GM21825 (cell line): ENCODE measurements around the gene MCTP1.
"Not testable (repeated sequence)": the region's sequence is repeated elsewhere in the genome, so short reads cannot be mapped to it uniquely, and the experiment has no call there.

Experiments used
- ATAC-seq: cut with Tn5 transposase; IDR thresholded peaks from one replicate; pipeline ENCODE4 v1.9.1; 2021; ENCODE audit warnings: mild to moderate bottlenecking, moderate library complexity; ENCODE audit not compliant: unreplicated experiment

Gene MCTP1

DNA sequence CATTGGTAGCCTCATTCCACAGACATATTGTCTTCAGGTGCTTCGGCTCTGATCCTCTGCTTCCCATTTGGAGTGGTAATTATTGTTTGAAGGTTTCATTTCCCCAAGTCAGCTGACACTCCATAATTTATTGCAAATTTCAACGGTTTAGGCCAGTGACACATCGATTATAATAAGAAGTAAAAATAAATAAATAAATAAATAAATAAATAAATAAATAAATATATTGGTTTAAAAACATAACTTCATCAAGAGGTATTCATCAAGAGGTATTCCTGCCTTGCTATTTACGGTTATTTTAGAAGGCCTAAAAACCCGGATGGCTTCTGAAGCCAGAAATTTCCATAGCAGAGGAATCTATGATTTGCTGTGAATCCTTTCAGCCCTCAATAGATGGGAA lies 393.3 kb downstream of the MCTP1 start:
- no peak for ATAC-seq

DNA sequence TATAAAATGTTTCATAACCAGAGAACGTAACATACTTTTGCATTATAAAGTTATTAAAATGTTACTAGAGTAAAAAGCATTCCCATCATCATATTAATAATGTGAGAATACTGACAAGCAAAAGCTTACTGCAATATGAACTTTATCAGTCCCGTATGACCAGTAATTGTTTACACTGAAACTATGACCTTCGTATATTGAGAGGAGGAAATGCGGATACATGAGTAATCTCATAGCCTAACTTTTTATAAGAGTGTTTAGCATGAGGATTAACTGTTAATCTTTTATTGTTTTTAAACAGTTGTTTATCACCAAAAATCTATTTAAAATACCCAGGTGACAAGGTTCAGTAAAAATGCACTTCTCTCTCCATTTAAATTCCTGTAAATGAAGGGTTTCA lies 394.0 kb downstream of the MCTP1 start:
- ATAC-seq = no peak

GRCh38 chr5:94888674-94889073 lies 396.2 kb downstream of the MCTP1 start:
- no peak for ATAC-seq

DNA sequence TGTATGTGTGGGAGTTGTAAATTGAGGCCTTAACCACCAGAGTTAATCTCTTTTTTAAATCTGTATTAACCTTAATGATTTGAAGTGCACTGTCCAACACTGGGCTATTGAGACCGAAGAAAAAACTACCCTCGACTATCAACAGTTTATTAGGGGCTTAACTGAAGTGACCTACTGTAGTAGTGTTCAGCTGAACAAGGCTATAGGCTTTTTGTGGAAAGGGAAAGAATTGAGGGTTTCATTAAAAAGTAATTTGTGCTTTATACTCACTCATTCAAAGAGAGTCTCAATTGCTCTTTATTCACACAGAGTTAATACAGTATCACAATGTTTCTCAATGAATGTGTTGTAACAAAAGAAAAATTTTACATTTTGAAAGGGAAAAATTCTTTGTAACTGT lies 399.0 kb downstream of the MCTP1 start:
- no peak for ATAC-seq

- ATAC-seq = no peak
These were observed 400.6 kb downstream of the MCTP1 start for GRCh38 chr5:94884311-94884710.

DNA sequence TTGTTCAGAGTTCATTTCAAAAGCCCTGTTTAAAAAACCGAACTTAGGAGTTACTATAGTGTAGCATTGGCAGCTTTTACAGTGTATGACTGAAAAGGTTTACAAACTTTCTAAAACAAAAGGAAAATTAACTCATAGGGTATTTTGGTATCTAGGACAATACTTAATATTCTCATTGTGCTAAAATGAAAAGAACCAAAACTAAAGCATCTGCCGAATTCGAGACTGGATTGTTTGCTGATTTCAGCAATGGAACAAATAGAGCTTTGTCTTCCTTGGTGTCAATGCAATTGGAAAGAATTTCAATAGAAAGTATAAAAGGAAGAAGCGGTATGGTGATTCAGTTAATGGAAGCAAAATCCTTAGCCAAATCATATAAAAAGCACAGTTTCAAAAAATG lies 412.4 kb downstream of the MCTP1 start:
- ATAC-seq = no peak

GRCh38 chr5:94870511-94871183 lies 414.2 kb downstream of the MCTP1 start:
- ATAC-seq = no peak

DNA sequence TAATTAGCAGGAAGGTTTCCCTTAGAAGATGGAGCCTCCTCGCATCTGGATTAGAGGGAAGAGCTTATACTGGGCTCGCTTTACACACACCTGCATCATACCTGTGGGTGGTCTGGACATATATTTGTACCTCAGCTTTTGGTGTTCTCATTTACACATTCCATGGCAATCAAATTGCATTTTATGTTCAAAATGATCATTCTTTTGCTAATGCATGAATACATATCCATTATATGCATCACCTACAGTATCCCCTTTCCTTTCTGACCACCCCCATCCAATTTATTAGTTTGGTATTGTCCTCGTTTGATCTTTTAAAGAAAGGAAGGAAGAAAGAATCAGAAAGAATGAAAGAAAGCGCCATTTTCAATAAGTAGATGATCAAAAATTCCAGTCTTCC lies 415.0 kb downstream of the MCTP1 start:
- no peak for ATAC-seq

- no peak for ATAC-seq
These were observed 420.9 kb downstream of the MCTP1 start for GRCh38 chr5:94863951-94864350.

- ATAC-seq = no peak
These were observed 427.8 kb downstream of the MCTP1 start for GRCh38 chr5:94857111-94857510.

GRCh38 chr5:94856257-94856800 lies 428.6 kb downstream of the MCTP1 start:
- ATAC-seq = no peak

DNA sequence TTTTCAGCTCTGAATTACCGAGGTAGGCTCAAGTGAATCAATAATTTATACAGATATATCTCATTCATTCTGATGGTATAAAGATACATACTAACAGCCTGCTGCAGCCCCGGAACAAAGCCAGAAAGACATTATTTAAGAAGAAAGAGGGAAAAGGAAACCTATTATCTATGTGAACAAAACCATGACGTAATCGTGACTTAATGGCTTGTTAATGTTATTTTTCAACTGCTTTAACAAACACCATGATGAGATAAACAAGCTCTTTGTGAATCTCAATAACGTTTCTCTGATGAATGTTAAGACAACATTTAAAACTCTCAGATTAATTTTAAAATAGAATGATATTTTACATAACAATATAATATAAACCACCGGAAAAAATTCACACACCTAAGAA lies 429.4 kb downstream of the MCTP1 start:
- ATAC-seq = no peak

GRCh38 chr5:94853120-94853519 lies 431.8 kb downstream of the MCTP1 start:
- ATAC-seq = no peak

DNA sequence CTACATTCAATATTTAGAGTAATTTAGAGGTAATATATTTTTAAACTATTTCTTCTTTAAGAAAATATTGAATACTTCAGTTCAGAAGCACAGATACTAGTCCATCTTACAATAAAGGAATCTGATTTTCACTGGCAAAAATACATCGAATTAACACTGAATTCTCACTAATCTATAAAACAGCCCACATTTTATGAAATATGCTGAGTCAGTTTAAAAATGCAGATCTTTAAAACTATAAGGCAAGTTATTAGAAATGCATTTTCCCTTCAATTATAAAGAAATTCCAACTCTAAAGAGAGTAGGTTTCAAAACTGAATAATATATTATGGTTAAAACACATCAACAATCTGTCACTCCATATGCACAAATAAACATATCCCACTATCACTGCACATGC lies 433.9 kb downstream of the MCTP1 start:
- ATAC-seq = no peak

DNA sequence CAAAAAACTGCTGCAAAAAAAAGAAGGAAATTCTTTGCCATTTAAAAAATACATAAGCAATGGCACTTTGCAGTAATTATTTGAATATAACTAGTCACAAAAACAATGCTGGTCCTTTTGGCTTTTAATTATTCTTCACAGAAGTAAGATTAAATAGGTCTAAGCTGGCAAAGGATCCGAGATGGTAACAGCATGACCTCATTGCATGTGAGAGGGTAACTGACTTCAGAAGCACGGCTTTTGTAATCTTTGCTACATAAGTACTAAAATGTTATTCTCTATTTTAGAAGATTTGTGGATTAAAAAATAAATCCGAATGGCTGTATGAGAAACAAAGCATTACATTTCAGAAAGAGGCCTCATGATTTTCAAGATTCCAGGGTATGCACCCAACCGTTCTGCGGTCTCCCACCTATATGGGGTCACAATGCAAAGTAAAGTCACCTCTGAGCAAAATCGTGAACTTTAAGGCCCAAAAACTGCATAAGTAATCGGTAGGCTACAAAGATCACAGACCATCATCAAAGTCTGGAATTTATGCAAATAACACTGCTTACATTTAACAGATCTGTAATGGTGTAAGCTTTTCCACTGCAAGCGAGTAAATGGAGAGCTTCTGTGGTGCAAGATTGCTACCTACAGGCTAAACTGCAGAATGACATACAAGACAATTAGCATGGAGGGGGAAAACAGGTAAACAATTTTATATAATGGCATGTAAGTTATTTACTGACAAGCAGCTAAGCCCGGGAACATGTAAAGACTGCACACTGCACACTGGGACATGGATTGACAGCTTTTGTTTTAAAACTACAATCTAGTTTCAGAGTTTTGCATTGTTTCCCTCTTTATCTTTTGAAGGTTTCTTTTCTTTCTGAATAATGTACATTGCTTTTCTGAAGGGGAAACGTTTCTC lies 434.8 kb downstream of the MCTP1 start:
- ATAC-seq = peak; percentile 93

GRCh38 chr5:94849324-94849723 lies 435.6 kb downstream of the MCTP1 start:
- ATAC-seq = no peak

DNA sequence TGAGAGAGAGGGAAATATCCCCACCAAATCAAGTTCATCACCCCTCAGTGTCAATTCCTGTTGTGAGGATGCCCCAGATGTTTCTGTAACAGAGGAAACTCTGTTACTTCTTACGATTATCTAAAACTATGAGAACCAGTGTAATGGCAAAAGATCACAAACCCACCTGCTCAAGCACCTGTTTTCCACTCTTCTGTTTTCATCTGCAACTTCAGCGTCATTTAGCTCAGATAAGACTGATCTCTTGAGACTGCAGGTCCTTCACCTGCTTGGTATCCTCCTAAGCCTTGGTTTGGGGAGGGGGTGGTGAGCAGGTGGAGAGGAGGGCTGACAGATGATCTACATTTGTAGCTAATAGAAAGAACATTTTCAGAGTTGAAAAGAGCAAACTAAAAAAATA lies 437.2 kb downstream of the MCTP1 start:
- ATAC-seq = no peak

- no peak for ATAC-seq
These were observed 437.9 kb downstream of the MCTP1 start for GRCh38 chr5:94847019-94847418.

DNA sequence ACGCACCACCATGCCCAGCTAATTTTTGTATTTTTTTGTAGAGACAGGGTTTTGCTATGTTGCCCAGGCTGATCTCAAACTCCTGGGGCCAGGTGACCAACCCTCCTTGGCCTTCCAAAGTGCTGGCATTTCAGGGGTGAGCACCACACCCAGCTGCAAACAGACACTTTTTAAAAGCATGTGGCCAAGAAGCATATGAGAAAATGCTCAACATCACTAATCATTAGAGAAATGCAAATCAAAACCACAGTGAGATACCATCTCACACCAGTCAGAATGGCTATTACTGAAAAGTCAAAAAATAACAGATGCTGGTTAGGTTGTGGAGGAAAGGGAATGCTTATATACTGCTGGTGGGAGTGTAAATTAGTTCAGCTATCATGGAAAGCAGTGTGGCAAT lies 439.2 kb downstream of the MCTP1 start:
- ATAC-seq = not testable (repeated sequence)

DNA sequence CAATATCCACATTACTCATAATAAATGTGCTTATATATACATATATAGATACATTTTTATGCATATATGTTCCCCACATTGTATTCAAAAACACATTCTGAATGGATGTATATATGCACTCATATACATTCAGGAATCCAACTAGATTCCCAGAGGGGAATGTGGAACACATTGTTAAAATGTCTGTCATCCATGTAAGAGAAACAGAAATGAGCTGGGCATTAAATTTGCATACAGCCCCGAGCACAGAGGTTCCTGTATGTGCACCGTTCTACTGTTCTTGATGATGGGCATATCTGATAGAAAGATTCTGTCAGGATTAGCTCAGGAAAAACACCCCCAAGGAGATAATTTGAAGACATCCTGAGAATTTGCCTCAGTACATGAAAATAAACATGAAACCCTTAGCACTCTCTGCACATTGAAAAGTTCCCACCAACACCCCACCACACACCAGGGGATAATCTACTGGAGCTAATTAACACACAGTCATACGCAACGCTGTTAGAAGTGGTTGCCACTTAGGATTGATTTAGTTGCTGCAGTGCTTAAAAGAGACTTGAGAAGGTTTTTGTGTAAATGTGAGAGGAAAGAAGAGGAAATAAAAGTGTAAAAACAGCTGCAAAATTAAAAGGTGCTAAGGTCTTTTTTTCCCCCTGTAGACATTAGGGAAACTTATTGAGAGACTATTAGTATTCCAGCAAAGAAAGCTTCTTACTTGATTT lies 443.1 kb downstream of the MCTP1 start:
- no peak for ATAC-seq

- no peak for ATAC-seq
These were observed 451.0 kb downstream of the MCTP1 start for GRCh38 chr5:94833851-94834250.
